HUES64 (cell line): ENCODE results near the gene DNM2.
A peak's percentile ranks its signal among the peaks of the same experiment; 100 is the strongest.

Experiments
- H3K27ac ChIP-seq: 2 replicates; pipeline ENCODE4 v1.7.0; 2013; ENCODE audit warnings: low read depth, low read length, inconsistent platforms
- H3K27me3 ChIP-seq: 2 replicates; pipeline ENCODE4 v1.6.1; 2013; ENCODE audit warnings: mild to moderate bottlenecking, low read length; ENCODE audit not compliant: insufficient read depth
- H3K36me3 ChIP-seq: 2 replicates; pipeline ENCODE4 v1.6.1; 2013; ENCODE audit warnings: mild to moderate bottlenecking, low read length; ENCODE audit not compliant: insufficient read depth
- H3K4me1 ChIP-seq: 2 replicates; pipeline ENCODE4 v1.6.1; 2013; ENCODE audit warnings: mild to moderate bottlenecking, low read length, moderate library complexity; ENCODE audit not compliant: insufficient read depth
- H3K4me3 ChIP-seq: 2 replicates; pipeline ENCODE4 v1.5.1; 2013; ENCODE audit warnings: mild to moderate bottlenecking, low read length, moderate library complexity
- H3K9ac ChIP-seq: 2 replicates; pipeline ENCODE4 v1.6.1; 2013; ENCODE audit warnings: mild to moderate bottlenecking, low read depth, low read length
- H3K9me3 ChIP-seq: 2 replicates; pipeline ENCODE4 v1.6.1; 2013; ENCODE audit warnings: low read depth, low read length; ENCODE audit not compliant: insufficient read depth
- WGBS: fragments of 150-250, 120-280 bp; methylation state at CpG from one replicate; pipeline ENCODE4 v1.1.7; 2013; ENCODE audit warnings: missing lambda C conversion rate; 5-methylcytosine and 5-hydroxymethylcytosine counted together

DNM2 gene

GRCh38 chr19:10811391-10812111 lies 93.7 kb downstream of the DNM2 start:
- H3K4me1 ChIP-seq, result no peaks in the 10 kb centered on the region
- WGBS, result 94% methylated on average over 17 of the region's 17 CpGs
- no peaks in the 10 kb centered on the region for H3K9me3 ChIP-seq
- no peak overlapping the region for H3K4me3 ChIP-seq
- H3K27ac ChIP-seq, result peak overlapping the region; percentile 18; the same call in 1 of the 2 replicates
- no peak overlapping the region for H3K9ac ChIP-seq
- no peaks in the 10 kb centered on the region for H3K27me3 ChIP-seq
- H3K36me3 ChIP-seq, result peaks cover 47% of the 10 kb centered on the region

DNA sequence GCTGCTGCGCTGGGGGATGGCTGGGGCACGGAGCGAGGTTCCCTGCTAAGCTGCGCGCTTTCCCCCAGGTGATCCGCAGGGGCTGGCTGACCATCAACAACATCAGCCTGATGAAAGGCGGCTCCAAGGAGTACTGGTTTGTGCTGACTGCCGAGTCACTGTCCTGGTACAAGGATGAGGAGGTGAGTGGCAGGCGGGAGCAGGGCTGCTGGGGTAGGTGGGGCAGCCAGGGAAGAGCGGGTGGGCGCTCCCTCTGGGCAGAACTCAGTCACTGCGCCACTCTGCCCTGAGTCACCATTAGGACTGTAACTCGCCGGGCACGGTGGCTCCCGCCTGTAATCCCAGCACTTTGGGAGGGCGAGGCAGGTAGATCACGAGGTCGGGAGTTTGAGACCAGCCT lies 94.3 kb downstream of the DNM2 start:
- peaks cover 49% of the 10 kb centered on the region for H3K36me3 ChIP-seq

DNA sequence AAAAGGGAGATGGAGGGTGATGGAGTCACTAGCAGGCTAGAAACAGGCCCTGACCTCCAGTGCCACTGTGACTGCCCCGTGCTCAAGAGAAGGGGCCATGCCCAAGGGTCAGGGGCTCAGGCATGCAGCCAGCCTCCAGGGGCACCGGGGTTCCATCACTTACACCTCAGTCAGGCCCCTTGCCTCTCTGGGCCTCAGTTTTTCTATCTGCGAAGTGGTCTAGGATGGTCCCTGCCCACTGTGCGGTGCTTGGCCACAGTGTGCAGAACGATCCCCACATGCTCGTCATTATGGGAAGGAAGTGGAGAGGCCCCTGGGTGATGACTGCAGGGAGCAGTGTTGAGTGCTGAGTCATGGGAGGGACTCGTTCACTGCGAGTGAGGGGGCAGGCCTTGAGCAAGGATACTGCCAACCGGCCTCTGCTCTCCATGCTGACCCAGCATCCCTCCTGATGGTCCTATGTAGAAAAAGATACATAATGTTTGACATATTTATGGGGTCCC lies 95.1 kb downstream of the DNM2 start:
- H3K9ac ChIP-seq, result no peak overlapping the region
- H3K36me3 ChIP-seq, result peaks cover 49% of the 10 kb centered on the region
- no peaks in the 10 kb centered on the region for H3K4me1 ChIP-seq
- no peaks in the 10 kb centered on the region for H3K9me3 ChIP-seq
- no peaks in the 10 kb centered on the region for H3K27me3 ChIP-seq
- no peak overlapping the region for H3K27ac ChIP-seq
- 92% methylated on average over 9 of the region's 9 CpGs for WGBS
- no peak overlapping the region for H3K4me3 ChIP-seq

More for the DNA sequence above, 94.3 kb downstream of the DNM2 start:
- no peak overlapping the region for H3K9ac ChIP-seq
- H3K27me3 ChIP-seq, result no peaks in the 10 kb centered on the region
- H3K9me3 ChIP-seq, result no peaks in the 10 kb centered on the region
- H3K27ac ChIP-seq, result no peak overlapping the region
- no peak overlapping the region for H3K4me3 ChIP-seq
- H3K4me1 ChIP-seq, result no peaks in the 10 kb centered on the region
- 94% methylated on average over 19 of the region's 19 CpGs for WGBS

DNA sequence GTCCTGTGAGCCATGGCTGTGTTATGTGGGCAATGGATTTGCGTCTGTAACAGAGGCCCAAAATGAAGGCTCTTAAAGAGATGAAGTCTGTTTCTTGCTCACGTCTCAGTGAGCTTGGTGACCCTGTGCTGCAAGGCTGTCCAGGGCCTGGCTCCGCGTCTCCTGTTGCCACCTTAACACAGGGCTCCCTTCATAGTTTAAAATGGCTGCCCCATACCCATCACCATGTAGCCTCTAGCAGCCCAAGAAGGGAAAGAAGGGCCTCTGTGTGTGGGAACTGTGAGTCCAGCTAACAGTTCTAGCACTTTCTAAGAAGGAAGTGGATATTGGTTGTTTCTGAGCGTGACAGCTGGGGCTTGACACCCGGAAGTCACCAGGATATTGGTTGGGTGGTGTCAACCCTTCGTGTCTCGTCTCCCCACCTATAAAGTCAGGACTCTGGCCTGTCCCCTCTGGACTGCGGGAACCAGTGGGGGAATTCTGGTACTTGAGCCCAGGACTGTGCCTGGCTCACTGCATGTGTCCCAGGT lies 97.2 kb downstream of the DNM2 start:
- H3K27ac ChIP-seq, result no peak overlapping the region
- H3K4me3 ChIP-seq, result no peak overlapping the region
- no peaks in the 10 kb centered on the region for H3K4me1 ChIP-seq
- WGBS, result 96% methylated on average over 9 of the region's 9 CpGs
- no peaks in the 10 kb centered on the region for H3K27me3 ChIP-seq
- no peaks in the 10 kb centered on the region for H3K9me3 ChIP-seq
- H3K9ac ChIP-seq, result no peak overlapping the region
- peaks cover 37% of the 10 kb centered on the region for H3K36me3 ChIP-seq

GRCh38 chr19:10815969-10816644 lies 98.2 kb downstream of the DNM2 start:
- WGBS, result 96% methylated on average over 21 of the region's 21 CpGs
- Histone ChIP-seq H3K4me3 (no peak overlapping the region), H3K9me3 (no peaks in the 10 kb centered on the region), H3K36me3 (peaks cover 43% of the 10 kb centered on the region), H3K27me3 (no peaks in the 10 kb centered on the region), H3K4me1 (no peaks in the 10 kb centered on the region), H3K9ac (no peak overlapping the region), H3K27ac (0 out of 2 replicates have a peak overlapping the region, but pooled peaks have one; percentile 8)

- H3K4me3 ChIP-seq, result no peak overlapping the region
- H3K4me1 ChIP-seq, result no peaks in the 10 kb centered on the region
- 0 out of 2 replicates have a peak overlapping the region, but pooled peaks have one; percentile 8 for H3K27ac ChIP-seq
- no peak overlapping the region for H3K9ac ChIP-seq
- H3K9me3 ChIP-seq, result no peaks in the 10 kb centered on the region
- WGBS, result 93% methylated on average over 11 of the region's 11 CpGs
- no peaks in the 10 kb centered on the region for H3K27me3 ChIP-seq
- H3K36me3 ChIP-seq, result peaks cover 45% of the 10 kb centered on the region
These were observed 98.8 kb downstream of the DNM2 start for GRCh38 chr19:10816691-10817090.

DNA sequence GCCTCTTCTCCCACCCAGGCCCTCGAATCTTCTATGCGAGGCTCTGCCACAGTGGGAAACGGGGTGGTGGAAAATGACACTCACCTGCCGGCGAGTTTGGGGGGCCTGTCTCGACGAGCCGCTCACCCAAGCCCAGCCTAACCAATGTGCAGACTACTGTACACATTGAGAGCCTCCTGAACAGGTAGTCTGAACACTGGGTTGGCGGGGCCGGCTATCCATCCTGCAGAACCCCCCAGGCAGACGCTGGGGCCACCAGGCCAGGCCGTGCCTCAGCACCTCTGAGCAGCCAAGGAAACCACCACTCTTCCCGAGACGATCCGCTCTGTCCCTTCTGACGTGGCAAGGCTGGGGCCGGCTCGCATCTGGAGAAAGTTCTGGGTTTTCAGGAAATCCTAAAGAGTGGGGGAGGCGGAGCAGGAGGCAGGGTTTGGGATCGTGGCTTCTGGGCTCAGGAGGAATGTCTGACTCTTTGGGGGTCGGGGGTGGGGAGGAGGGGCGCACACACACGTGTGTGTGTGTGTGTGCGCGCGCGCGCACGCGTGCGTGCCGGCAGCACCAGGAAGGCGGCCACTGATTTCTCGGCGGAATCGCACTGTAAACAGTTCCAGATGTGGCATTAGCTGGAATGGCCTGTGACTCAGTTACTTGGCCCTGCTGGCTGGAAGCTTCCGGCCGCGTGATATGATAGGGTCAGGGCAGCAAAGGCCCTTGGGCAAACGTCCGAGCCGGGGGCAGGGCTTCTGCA lies 99.6 kb downstream of the DNM2 start:
- H3K36me3 ChIP-seq, result peaks cover 44% of the 10 kb centered on the region
- H3K4me1 ChIP-seq, result no peaks in the 10 kb centered on the region
- no peak overlapping the region for H3K4me3 ChIP-seq
- no peak overlapping the region for H3K27ac ChIP-seq
- H3K27me3 ChIP-seq, result no peaks in the 10 kb centered on the region
- no peaks in the 10 kb centered on the region for H3K9me3 ChIP-seq
- WGBS, result 95% methylated on average over 42 of the region's 42 CpGs
- H3K9ac ChIP-seq, result peak overlapping the region; percentile 44

- Histone ChIP-seq H3K36me3 (peaks cover 38% of the 10 kb centered on the region), H3K4me1 (no peaks in the 10 kb centered on the region)
These were observed 100.6 kb downstream of the DNM2 start for GRCh38 chr19:10818301-10819123.

DNA sequence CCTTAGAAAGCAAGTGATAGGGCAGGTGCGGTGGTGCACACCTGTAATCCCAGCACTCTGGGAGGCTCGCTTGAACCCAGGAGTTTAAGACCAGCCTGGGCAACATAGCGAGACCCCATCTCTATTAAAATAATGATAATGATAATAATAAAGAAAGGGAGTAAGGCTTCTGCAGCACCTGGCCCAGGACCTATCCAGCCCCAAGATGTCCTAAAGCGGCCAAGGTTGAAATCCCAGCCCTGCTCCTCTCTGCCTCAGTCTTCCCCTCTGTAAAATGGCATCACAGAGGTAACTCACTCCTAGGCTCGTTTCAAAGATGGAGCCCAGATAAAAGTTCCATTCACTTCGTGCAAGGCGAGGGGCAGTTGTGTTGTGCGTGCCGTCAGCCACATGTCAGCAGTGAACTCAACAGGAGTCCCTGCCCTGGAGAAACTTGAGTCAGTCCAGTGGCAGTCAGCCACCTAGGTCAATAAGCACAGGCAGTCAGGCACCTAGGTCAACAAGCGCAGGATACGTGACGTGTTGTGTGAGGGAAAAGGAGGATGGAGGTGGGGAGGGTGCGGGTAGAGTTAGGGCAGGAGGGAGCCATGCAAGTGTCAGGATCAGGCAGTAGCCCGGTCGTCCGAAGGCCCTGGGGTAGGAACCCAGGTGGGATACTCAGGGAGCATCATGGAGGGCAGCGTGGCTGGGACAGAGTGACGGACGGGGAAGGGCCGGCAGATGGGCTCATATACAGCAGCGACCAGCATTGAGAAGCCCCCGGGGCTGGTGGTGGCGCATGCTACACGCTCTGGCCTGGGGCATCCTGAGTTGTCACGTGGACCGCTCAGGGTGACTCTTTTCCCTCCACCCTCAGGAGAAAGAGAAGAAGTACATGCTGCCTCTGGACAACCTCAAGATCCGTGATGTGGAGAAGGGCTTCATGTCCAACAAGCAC lies 101.5 kb downstream of the DNM2 start:
- Histone ChIP-seq H3K27me3 (no peaks in the 10 kb centered on the region), H3K9me3 (no peaks in the 10 kb centered on the region), H3K27ac (no peak overlapping the region), H3K4me1 (no peaks in the 10 kb centered on the region), H3K4me3 (no peak overlapping the region), H3K9ac (no peak overlapping the region), H3K36me3 (peaks cover 44% of the 10 kb centered on the region)
- WGBS, result 97% methylated on average over 26 of the region's 27 CpGs

More at GRCh38 chr19:10818301-10819123, 100.6 kb downstream of the DNM2 start:
- Histone ChIP-seq H3K4me3 (no peak overlapping the region), H3K9me3 (no peaks in the 10 kb centered on the region), H3K27ac (no peak overlapping the region), H3K9ac (no peak overlapping the region), H3K27me3 (no peaks in the 10 kb centered on the region)
- WGBS, result 94% methylated on average over 19 of the region's 19 CpGs
